Measurements from ENCODE around the gene COX6A2. TPM values are rescaled to one million over a fixed set of nuclear protein-coding genes. Genes with fewer than 3 reads are reported as not detected.
A peak's percentile ranks its signal among the peaks of the same experiment; 100 is the strongest.

COX6A2 gene
- total RNA-seq, 1 donor from 2014 or later, result not detected

- FAIRE-seq, result no peak
- Histone ChIP-seq H3K4me2 (ENCODE audit: low read length) (no peak overlapping the region), H3K27me3 (ENCODE audit: insufficient read depth, low read length) (no peaks in the 10 kb centered on the region), H3K9me3 (ENCODE audit: insufficient read depth, low read depth, low read length) (no peaks in the 10 kb centered on the region), H3K4me3 (ENCODE audit: insufficient read depth, low read depth, low read length) (no peak overlapping the region), H2AFZ (ENCODE audit: low read depth, low read length) (no peak overlapping the region), H3K9ac (ENCODE audit: low read length) (no peak overlapping the region), H3K4me1 (ENCODE audit: insufficient read depth, low read length) (peaks cover 4% of the 10 kb centered on the region), H3K36me3 (ENCODE audit: insufficient read depth, low read length) (no peaks in the 10 kb centered on the region), H3K79me2 (ENCODE audit: insufficient read depth, low read length) (no peaks in the 10 kb centered on the region), H4K20me1 (ENCODE audit: insufficient read depth, low read length) (no peaks in the 10 kb centered on the region), H3K27ac (ENCODE audit: low read depth, low read length) (no peak overlapping the region)
- Mint-ChIP-seq H3K4me3 (ENCODE audit: unreplicated experiment) (no peak overlapping the region), H3K27me3 (ENCODE audit: low read depth, unreplicated experiment) (peaks cover 35% of the 10 kb centered on the region), H3K27ac (ENCODE audit: unreplicated experiment) (no peak overlapping the region), H3K9me3 (ENCODE audit: unreplicated experiment) (no peaks in the 10 kb centered on the region), H3K4me1 (ENCODE audit: low read depth, unreplicated experiment) (peaks cover 10% of the 10 kb centered on the region), H3K36me3 (ENCODE audit: low read depth, unreplicated experiment) (no peaks in the 10 kb centered on the region)
- no peak for DNase-seq (ENCODE audit: low read depth)
- TF ChIP-seq, protein P1, sequence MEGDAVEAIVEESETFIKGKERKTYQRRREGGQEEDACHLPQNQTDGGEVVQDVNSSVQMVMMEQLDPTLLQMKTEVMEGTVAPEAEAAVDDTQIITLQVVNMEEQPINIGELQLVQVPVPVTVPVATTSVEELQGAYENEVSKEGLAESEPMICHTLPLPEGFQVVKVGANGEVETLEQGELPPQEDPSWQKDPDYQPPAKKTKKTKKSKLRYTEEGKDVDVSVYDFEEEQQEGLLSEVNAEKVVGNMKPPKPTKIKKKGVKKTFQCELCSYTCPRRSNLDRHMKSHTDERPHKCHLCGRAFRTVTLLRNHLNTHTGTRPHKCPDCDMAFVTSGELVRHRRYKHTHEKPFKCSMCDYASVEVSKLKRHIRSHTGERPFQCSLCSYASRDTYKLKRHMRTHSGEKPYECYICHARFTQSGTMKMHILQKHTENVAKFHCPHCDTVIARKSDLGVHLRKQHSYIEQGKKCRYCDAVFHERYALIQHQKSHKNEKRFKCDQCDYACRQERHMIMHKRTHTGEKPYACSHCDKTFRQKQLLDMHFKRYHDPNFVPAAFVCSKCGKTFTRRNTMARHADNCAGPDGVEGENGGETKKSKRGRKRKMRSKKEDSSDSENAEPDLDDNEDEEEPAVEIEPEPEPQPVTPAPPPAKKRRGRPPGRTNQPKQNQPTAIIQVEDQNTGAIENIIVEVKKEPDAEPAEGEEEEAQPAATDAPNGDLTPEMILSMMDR (IDR thresholded peaks at IDR 0.05; ENCODE audit: insufficient read depth, low read depth, low read length), result peak; percentile 11
- no peak for TF ChIP-seq EZH2 (IDR thresholded peaks at IDR 0.05; ENCODE audit: insufficient read depth, low read length)
Measured at GRCh38 chr16:31382485-31383161, 45.5 kb downstream of the COX6A2 start.

GRCh38 chr16:31380201-31380600, 48.0 kb downstream of the COX6A2 start:
- Histone ChIP-seq H4K20me1 (ENCODE audit: insufficient read depth, low read length) (no peaks in the 10 kb centered on the region), H3K4me2 (ENCODE audit: low read length) (no peak overlapping the region), H3K27me3 (ENCODE audit: insufficient read depth, low read length) (no peaks in the 10 kb centered on the region), H3K9me3 (ENCODE audit: insufficient read depth, low read depth, low read length) (no peaks in the 10 kb centered on the region), H3K4me3 (ENCODE audit: insufficient read depth, low read depth, low read length) (no peak overlapping the region), H3K79me2 (ENCODE audit: insufficient read depth, low read length) (no peaks in the 10 kb centered on the region), H3K9ac (ENCODE audit: low read length) (no peak overlapping the region), H3K4me1 (ENCODE audit: insufficient read depth, low read length) (no peaks in the 10 kb centered on the region), H3K27ac (ENCODE audit: low read depth, low read length) (no peak overlapping the region), H2AFZ (ENCODE audit: low read depth, low read length) (no peak overlapping the region), H3K36me3 (ENCODE audit: insufficient read depth, low read length) (no peaks in the 10 kb centered on the region)
- Mint-ChIP-seq H3K27ac (ENCODE audit: unreplicated experiment) (no peak overlapping the region), H3K36me3 (ENCODE audit: low read depth, unreplicated experiment) (no peaks in the 10 kb centered on the region), H3K4me1 (ENCODE audit: low read depth, unreplicated experiment) (no peaks in the 10 kb centered on the region), H3K4me3 (ENCODE audit: unreplicated experiment) (no peak overlapping the region), H3K27me3 (ENCODE audit: low read depth, unreplicated experiment) (peaks cover 48% of the 10 kb centered on the region), H3K9me3 (ENCODE audit: unreplicated experiment) (peaks cover 4% of the 10 kb centered on the region)
- FAIRE-seq (no peak), DNase-seq (ENCODE audit: low read depth) (no peak)
- TF ChIP-seq EZH2 (IDR thresholded peaks at IDR 0.05; ENCODE audit: insufficient read depth, low read length), result no peak
- TF ChIP-seq, protein P1 (IDR thresholded peaks at IDR 0.05; ENCODE audit: insufficient read depth, low read depth, low read length), result no peak

Other genes with a start within 250 kb of the COX6A2 start
- 250 and 309 TPM in 2 replicates for gene FUS, start 248.2 kb downstream of the COX6A2 start, total RNA-seq
- gene PYCARD, start 225.6 kb downstream of the COX6A2 start, total RNA-seq, result 7.3 and 9.0 TPM in 2 replicates
- gene TRIM72, start 214.2 kb downstream of the COX6A2 start, total RNA-seq, result not detected in 2 replicates
- gene PYDC1, start 211.2 kb downstream of the COX6A2 start, total RNA-seq, result not detected in 2 replicates
- gene ITGAM, start 168.4 kb downstream of the COX6A2 start, total RNA-seq, result 0.20 TPM in 1 of 2 replicates, not detected in the other
- gene ITGAX, start 73.2 kb downstream of the COX6A2 start, total RNA-seq, result 0.27 TPM in 1 of 2 replicates, not detected in the other
- gene ITGAD, start 35.0 kb downstream of the COX6A2 start, total RNA-seq, result not detected in 2 replicates
- gene ZNF843, start 14.4 kb upstream of the COX6A2 start, total RNA-seq, result 0.50 and 0.84 TPM in 2 replicates
- gene ARMC5, start 31.1 kb upstream of the COX6A2 start, total RNA-seq, result 11.5 and 12.1 TPM in 2 replicates
- 124 and 134 TPM in 2 replicates for gene TGFB1I1, start 43.8 kb upstream of the COX6A2 start, total RNA-seq
- gene SLC5A2, start 54.8 kb upstream of the COX6A2 start, total RNA-seq, result not detected in 2 replicates
- 33.9 and 40.5 TPM in 2 replicates for gene RUSF1, start 80.0 kb upstream of the COX6A2 start, total RNA-seq
- not detected in 2 replicates for gene AHSP, start 99.5 kb upstream of the COX6A2 start, total RNA-seq